Measurements from ENCODE around the gene LRRK2.

DNA sequence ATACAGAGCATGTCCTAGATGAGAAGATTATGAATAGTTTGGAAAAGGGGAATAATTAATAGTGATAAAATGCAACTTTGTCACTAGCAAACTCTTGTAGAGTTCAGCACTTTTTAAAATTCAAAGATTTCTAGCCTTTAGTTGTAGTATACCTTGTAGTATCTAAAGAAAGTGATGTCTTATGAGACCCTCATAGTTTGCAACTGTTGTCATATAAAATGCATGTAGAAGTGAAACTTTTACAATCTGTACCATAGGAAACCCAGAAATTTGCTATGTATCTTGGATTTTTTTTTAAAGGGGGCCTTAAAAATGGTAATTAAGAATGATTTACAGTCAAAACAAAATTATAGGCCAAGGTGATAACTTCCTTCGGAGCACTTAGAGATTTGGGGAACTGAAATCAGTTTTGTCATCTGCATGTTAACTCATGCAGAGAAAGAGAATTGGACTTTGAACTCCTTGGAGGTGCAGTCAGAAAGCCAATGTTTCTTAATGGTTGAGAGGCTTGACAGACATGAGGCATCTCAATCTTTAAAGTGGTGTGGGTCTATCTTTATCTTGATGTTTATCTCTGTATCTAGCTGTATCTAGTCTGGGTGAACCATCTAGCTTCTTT lies 1.3 kb downstream of the LRRK2 start:
- no peak for TF ChIP-seq EP300 (IDR thresholded peaks at IDR 0.05)
- TF ChIP-seq, protein P1, sequence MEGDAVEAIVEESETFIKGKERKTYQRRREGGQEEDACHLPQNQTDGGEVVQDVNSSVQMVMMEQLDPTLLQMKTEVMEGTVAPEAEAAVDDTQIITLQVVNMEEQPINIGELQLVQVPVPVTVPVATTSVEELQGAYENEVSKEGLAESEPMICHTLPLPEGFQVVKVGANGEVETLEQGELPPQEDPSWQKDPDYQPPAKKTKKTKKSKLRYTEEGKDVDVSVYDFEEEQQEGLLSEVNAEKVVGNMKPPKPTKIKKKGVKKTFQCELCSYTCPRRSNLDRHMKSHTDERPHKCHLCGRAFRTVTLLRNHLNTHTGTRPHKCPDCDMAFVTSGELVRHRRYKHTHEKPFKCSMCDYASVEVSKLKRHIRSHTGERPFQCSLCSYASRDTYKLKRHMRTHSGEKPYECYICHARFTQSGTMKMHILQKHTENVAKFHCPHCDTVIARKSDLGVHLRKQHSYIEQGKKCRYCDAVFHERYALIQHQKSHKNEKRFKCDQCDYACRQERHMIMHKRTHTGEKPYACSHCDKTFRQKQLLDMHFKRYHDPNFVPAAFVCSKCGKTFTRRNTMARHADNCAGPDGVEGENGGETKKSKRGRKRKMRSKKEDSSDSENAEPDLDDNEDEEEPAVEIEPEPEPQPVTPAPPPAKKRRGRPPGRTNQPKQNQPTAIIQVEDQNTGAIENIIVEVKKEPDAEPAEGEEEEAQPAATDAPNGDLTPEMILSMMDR (IDR thresholded peaks at IDR 0.05), result no peak
- TF ChIP-seq POLR2A (IDR thresholded peaks at IDR 0.05), result no peak
- TF ChIP-seq POLR2AphosphoS5 (IDR thresholded peaks at IDR 0.05), result no peak

All from stomach (tissue), 4 donors.